Endodermal cell (in vitro differentiated cells): ENCODE measurements around the gene JPT1. TPM values are rescaled to one million over a fixed set of nuclear protein-coding genes. Genes with fewer than 3 reads are reported as not detected.
"Not testable (repeated sequence)": the region's sequence is repeated elsewhere in the genome, so short reads cannot be mapped to it uniquely, and the experiment has no call there.

ENCODE experiments used
- DNase-seq: peaks from one replicate; pipeline ENCODE4 v3.0.0-alpha.2; 2017
- H3K27ac ChIP-seq: 2 replicates; pipeline ENCODE4 v1.5.1; 2013; ENCODE audit warnings: mild to moderate bottlenecking, low read depth, low read length, moderate library complexity
- H3K27me3 ChIP-seq: 2 replicates; pipeline ENCODE4 v1.6.1; 2013; ENCODE audit warnings: mild to moderate bottlenecking, low read length, moderate library complexity; ENCODE audit not compliant: insufficient read depth, control insufficient read depth, poor library complexity, severe bottlenecking
- H3K36me3 ChIP-seq: 2 replicates; pipeline ENCODE4 v1.7.0; 2013; ENCODE audit warnings: mild to moderate bottlenecking, low read length, moderate library complexity; ENCODE audit not compliant: control insufficient read depth, insufficient read depth
- H3K4me1 ChIP-seq: one replicate; pipeline ENCODE4 v1.7.0; 2013; ENCODE audit warnings: low read length; ENCODE audit not compliant: control insufficient read depth, insufficient read depth
- H3K4me3 ChIP-seq: 2 replicates; pipeline ENCODE4 v1.5.1; 2013; ENCODE audit warnings: mild to moderate bottlenecking, low read length, moderate library complexity
- H3K9ac ChIP-seq: 2 replicates; pipeline ENCODE4 v1.6.1; 2013; ENCODE audit warnings: mild to moderate bottlenecking, low read length, moderate library complexity; ENCODE audit not compliant: poor library complexity, severe bottlenecking; ENCODE audit errors: extremely low read depth
- H3K9me3 ChIP-seq: 2 replicates; pipeline ENCODE4 v1.6.1; 2013; ENCODE audit warnings: mild to moderate bottlenecking, low read length, moderate library complexity; ENCODE audit not compliant: control insufficient read depth
- H3K27ac Mint-ChIP-seq: 2 replicates; pipeline ENCODE4 v1.8.0; 2020; ENCODE audit warnings: mixed read lengths
- H3K27me3 Mint-ChIP-seq: 2 replicates; pipeline ENCODE4 v1.8.0; 2021; ENCODE audit warnings: mild to moderate bottlenecking, mixed read lengths; ENCODE audit not compliant: insufficient read depth
- H3K36me3 Mint-ChIP-seq: 2 replicates; pipeline ENCODE4 v1.8.0; 2020; ENCODE audit warnings: low read depth, mixed read lengths
- H3K4me1 Mint-ChIP-seq: 2 replicates; pipeline ENCODE4 v1.8.0; 2020; ENCODE audit warnings: mixed read lengths
- H3K4me3 Mint-ChIP-seq: 2 replicates; pipeline ENCODE4 v1.8.0; 2020; ENCODE audit warnings: mild to moderate bottlenecking, moderate library complexity, mixed read lengths
- H3K9me3 Mint-ChIP-seq: 2 replicates; pipeline ENCODE4 v1.8.0; 2020; ENCODE audit warnings: mild to moderate bottlenecking, mixed read lengths
- WGBS, 2 experiments: methylation state at CpG; one replicate each; pipeline versions ENCODE4 v1.1.5 to v1.1.7; 2013; ENCODE audit warnings: missing lambda C conversion rate in 2 of 2, mixed read lengths in 1 of 2; ENCODE audit not compliant: insufficient coverage in 1 of 2, insufficient read length in 1 of 2; 5-methylcytosine and 5-hydroxymethylcytosine counted together
- total RNA-seq, 2 donors: library from RNA; stranded (reverse); fragmentation: NEBNext Ultra II Directional in 1 of 2; extraction: Animal tissue kit (Norgen Biotek cat#: 25700) in 1 of 2; gene quantifications; 2 replicates in 1 of 2; 3 replicates in 1 of 2; pipeline ENCODE4 v1.2.1, GENCODE V29; 2021
- TF ChIP-seq, protein P1 (sequence below): fragments of 200-600 bp; sonication (generic); conservative IDR thresholded peaks from 2 replicates; pipeline ENCODE4 v1.5.0; 2021; ENCODE audit warnings: antibody characterized with exemption, mild to moderate bottlenecking

JPT1 gene
- total RNA-seq, 2 donors from 2014 or later = 148 to 156 TPM

DNA sequence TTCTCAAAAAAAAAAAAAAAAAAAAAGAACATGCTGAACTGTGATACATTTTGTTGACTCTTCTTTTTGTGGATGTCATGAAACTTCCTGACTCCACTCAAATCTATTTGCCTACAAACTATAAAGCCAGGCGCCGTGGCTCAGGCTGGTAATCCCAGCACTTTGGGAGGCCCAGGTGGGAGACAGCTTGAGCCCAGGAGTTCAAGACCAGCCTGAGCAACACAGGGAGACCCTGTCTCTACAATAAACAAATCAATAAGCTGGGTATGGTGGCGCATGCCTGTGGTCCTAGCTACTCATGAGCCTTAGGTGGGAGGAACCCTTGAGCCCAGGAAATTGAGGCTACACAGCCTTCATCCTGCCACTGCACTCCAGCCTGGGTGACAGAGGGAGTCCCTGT is 21.3 kb downstream of the JPT1 start:
- WGBS, 2 experiments = 95 to 100% methylated on average over 2 to 3 of the region's 3 CpGs
- Histone ChIP-seq H3K4me3 (no peak overlapping the region), H3K9ac (no peak overlapping the region), H3K4me1 (peaks cover 3% of the 10 kb centered on the region), H3K27me3 (no peaks in the 10 kb centered on the region), H3K36me3 (peaks cover 47% of the 10 kb centered on the region), H3K27ac (no peak overlapping the region), H3K9me3 (no peaks in the 10 kb centered on the region)
- H3K27ac Mint-ChIP-seq = no peak overlapping the region
- no peaks in the 10 kb centered on the region for H3K27me3 Mint-ChIP-seq
- H3K4me1 Mint-ChIP-seq = peaks cover 4% of the 10 kb centered on the region
- H3K9me3 Mint-ChIP-seq = no peaks in the 10 kb centered on the region
- TF ChIP-seq, protein P1, sequence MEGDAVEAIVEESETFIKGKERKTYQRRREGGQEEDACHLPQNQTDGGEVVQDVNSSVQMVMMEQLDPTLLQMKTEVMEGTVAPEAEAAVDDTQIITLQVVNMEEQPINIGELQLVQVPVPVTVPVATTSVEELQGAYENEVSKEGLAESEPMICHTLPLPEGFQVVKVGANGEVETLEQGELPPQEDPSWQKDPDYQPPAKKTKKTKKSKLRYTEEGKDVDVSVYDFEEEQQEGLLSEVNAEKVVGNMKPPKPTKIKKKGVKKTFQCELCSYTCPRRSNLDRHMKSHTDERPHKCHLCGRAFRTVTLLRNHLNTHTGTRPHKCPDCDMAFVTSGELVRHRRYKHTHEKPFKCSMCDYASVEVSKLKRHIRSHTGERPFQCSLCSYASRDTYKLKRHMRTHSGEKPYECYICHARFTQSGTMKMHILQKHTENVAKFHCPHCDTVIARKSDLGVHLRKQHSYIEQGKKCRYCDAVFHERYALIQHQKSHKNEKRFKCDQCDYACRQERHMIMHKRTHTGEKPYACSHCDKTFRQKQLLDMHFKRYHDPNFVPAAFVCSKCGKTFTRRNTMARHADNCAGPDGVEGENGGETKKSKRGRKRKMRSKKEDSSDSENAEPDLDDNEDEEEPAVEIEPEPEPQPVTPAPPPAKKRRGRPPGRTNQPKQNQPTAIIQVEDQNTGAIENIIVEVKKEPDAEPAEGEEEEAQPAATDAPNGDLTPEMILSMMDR = no peak
- peaks cover 30% of the 10 kb centered on the region for H3K36me3 Mint-ChIP-seq
- DNase-seq = no peak
- no peak overlapping the region for H3K4me3 Mint-ChIP-seq

DNA sequence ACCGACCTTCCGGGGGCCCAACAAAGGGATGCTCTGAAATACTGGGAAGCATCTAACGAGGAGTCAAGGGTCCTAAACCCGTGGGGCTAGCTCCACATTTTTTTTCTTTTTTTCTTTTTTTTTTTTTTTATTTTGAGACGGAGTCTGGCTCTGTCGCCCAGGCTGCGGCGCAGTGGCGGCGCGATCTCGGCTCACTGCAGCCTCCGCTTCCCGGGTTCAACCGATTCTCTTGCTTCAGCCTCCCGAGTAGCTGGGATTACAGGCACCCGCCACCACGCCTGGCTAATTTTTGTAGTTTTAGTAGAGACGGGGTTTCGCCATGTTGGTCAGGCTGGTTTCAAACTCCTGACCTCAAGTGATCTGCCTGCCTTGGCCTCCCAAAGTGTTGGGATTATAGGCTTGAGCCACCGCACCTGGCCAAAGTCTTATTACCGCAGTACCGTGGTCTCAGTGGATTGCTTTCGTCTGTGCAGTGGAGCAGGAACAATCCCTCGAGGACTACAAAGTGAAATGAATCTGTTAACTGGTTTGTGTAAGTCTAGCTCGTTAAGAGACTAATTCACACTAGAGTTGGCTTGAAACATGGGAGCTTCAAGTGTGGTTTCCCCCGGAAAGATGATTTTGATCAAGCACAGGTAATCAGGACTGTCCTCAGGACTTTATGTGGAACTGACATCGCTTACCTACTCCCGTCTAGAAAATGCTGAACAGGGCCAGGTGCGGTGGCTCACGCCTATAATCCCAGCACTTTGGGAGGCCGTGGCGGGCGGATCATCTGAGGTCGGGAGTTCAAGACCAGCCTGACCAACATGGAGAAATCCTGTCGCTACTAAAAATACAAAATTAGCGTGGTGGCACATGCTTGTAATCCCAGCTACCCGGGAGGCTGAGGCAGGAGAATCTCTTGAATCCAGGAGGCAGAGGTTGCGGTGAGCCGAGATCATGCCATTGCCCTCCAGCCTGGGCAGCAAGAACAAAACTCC is 22.0 kb downstream of the JPT1 start:
- Mint-ChIP-seq H3K36me3 (peaks cover 30% of the 10 kb centered on the region), H3K4me3 (peak overlapping the region; percentile 79), H3K27ac (peak overlapping the region; percentile 88)
- peak overlapping the region; percentile 83 for H3K4me3 ChIP-seq
- not testable (repeated sequence) for H3K4me1 ChIP-seq, H3K27me3 Mint-ChIP-seq, DNase-seq, H3K9me3 Mint-ChIP-seq, H3K9me3 ChIP-seq, H3K27me3 ChIP-seq, H3K4me1 Mint-ChIP-seq
- peak overlapping the region; percentile 11 for H3K9ac ChIP-seq
- H3K36me3 ChIP-seq = peaks cover 43% of the 10 kb centered on the region
- H3K27ac ChIP-seq = peak overlapping the region; percentile 86
- 87 to 90% methylated on average over 33 to 40 of the region's 40 CpGs for WGBS, 2 experiments

DNA sequence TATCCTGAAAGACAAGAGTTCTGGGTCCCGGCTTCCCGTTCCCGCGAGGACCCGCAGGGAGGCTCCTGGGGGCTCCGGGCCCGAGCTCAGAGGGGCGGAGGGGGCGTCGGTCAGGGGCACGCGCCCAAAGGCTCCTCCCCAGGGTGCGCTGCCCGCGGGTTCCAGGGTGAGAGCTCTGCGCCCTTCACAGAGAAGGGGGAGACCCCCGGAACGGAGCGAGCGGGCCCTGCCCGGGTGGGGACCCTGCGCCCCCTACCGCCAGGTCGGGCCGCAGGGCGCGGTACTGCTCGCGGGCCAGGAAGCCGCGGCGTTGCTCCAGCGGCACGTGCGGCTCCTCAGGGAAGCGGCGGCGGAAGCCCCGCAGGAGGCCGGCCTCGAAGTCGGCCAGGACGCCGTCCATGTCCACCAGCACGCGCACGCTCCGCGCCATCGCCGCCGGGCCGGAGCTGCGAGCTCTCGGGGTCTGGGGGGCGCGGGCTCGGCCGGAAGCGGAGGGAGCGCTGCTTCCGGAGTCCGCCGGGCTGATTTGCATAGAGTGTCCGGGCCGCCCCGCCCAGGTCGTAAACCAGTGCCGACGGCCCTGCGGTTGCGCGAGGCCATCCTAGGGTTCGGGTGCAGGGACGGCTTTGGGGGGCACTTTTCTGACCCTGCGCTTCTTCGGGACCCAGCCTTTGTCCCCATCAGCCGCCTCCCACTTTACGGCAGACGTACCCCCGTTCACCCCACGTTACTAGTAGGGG is 22.9 kb downstream of the JPT1 start, which contains the start of gene NT5C:
NT5C (minus strand) TSS at position 465 of the 740 bp plus-strand sequence; CDS start at position 430, 35 bp downstream.
- Mint-ChIP-seq H3K36me3 (peaks cover 24% of the 10 kb centered on the region), H3K27me3 (no peaks in the 10 kb centered on the region), H3K4me3 (peak within 1 kb of the TSS; percentile 79), H3K4me1 (peaks cover 4% of the 10 kb centered on the region), H3K27ac (peak within 1 kb of the TSS; percentile 90), H3K9me3 (no peaks in the 10 kb centered on the region)
- no peaks in the 10 kb centered on the region for H3K9me3 ChIP-seq
- peak within 1 kb of the TSS; percentile 83 for H3K4me3 ChIP-seq
- H3K9ac ChIP-seq = peak within 1 kb of the TSS; percentile 73
- TF ChIP-seq, protein P1 = peak; percentile 94
- H3K4me1 ChIP-seq = peaks cover 3% of the 10 kb centered on the region
- H3K27ac ChIP-seq = peak within 1 kb of the TSS; percentile 86
- H3K27me3 ChIP-seq = no peaks in the 10 kb centered on the region
- DNase-seq = peak; percentile 97
- H3K36me3 ChIP-seq = peaks cover 41% of the 10 kb centered on the region
- WGBS, 2 experiments = 3 to 4% methylated on average over 60 to 82 of the region's 82 CpGs
